B cell (primary cell): ENCODE measurements around the gene BNIP3. TPM values are rescaled to one million over a fixed set of nuclear protein-coding genes. Genes with fewer than 3 reads are reported as not detected.

Source experiments
- ATAC-seq: fragments of 200-7000 bp; cut with Tn5 transposase; one replicate; pipeline ENCODE4 v1.10.0; 2021; ENCODE audit warnings: low read depth, mild to moderate bottlenecking, moderate number of reproducible peaks, moderate library complexity
- CTCF ChIA-PET: fragments of 350-600 bp; sonication (Branson Sonifier 250); formaldehyde crosslinking; loops from one replicate; lab custom pipeline; 2021; ENCODE audit warnings: antibody characterized with exemption, inconsistent platforms; lab: Charles Lee
- POLR2A ChIA-PET: fragments of 350-600 bp; sonication (Branson Sonifier 250); formaldehyde crosslinking; loops from one replicate; lab custom pipeline; 2021; ENCODE audit warnings: antibody characterized with exemption; lab: Charles Lee
- DNase-seq: peaks from one replicate; pipeline ENCODE4 v3.0.0; 2013
- H2AFZ ChIP-seq: 2 replicates; pipeline ENCODE4 v1.6.1; 2012; ENCODE audit warnings: mild to moderate bottlenecking, low read depth, low read length; ENCODE audit not compliant: insufficient read depth, poor library complexity, severe bottlenecking
- H3K27ac ChIP-seq, 2 donors: 1 replicate in 1 of 2; 2 replicates in 1 of 2; pipeline ENCODE4 v1.5.1; 2012 to 2013; ENCODE audit warnings: low read length in 2 of 2, mild to moderate bottlenecking in 2 of 2, moderate library complexity in 1 of 2
- H3K27me3 ChIP-seq, 4 experiments: fragments of 200-600 bp in 1 of 4; sonication (generic) in 1 of 4; replicated peaks in 1 of 4; 1 replicate in 2 of 4; 2 replicates in 2 of 4; pipeline versions ENCODE4 v1.6.1 to v1.7.0; 2013 to 2016; ENCODE audit warnings: low read length in 3 of 4, mild to moderate bottlenecking in 2 of 4, mixed read lengths in 1 of 4, moderate library complexity in 1 of 4; ENCODE audit not compliant: insufficient read depth in 4 of 4, control insufficient read depth in 3 of 4; ENCODE audit errors: control extremely low read depth in 1 of 4
- H3K36me3 ChIP-seq, 2 experiments: replicated peaks in 1 of 2; 1 replicate in 1 of 2; 2 replicates in 1 of 2; pipeline versions ENCODE4 v1.6.1 to v1.7.1; 2013; ENCODE audit warnings: low read length in 1 of 2; ENCODE audit not compliant: insufficient read depth in 2 of 2, control insufficient read depth in 1 of 2; ENCODE audit errors: control extremely low read depth in 1 of 2, extremely low read depth in 1 of 2
- H3K4me1 ChIP-seq, 2 donors: fragments of 200-600 bp in 1 of 2; sonication (generic) in 1 of 2; 1 replicate in 1 of 2; 2 replicates in 1 of 2; pipeline versions ENCODE4 v1.5.1 to v1.6.1; 2013 to 2017; ENCODE audit warnings: low read length in 2 of 2; ENCODE audit not compliant: control insufficient read depth in 2 of 2, insufficient read depth in 2 of 2
- H3K4me2 ChIP-seq: replicated peaks from 2 replicates; pipeline ENCODE3; 2012; ENCODE audit warnings: mild to moderate bottlenecking, low read depth, low read length; ENCODE audit not compliant: poor library complexity, severe bottlenecking
- H3K4me3 ChIP-seq, 5 experiments: fragments of 200-600 bp in 1 of 5; sonication (generic) in 1 of 5; 1 replicate in 3 of 5; 2 replicates in 2 of 5; pipeline versions ENCODE4 v1.5.1 to v1.7.0; 2011 to 2016; ENCODE audit warnings: low read length in 4 of 5, mild to moderate bottlenecking in 4 of 5, low read depth in 2 of 5, control low read depth in 1 of 5, moderate library complexity in 1 of 5; ENCODE audit not compliant: insufficient read depth in 1 of 5; ENCODE audit errors: control extremely low read depth in 1 of 5, extremely low read depth in 1 of 5
- H3K79me2 ChIP-seq: fragments of 200-600 bp; sonication (generic); one replicate; pipeline ENCODE4 v1.6.0; 2016; ENCODE audit warnings: low read length; ENCODE audit not compliant: control insufficient read depth, insufficient read depth
- H3K9ac ChIP-seq: fragments of 200-600 bp; sonication (generic); 2 replicates; pipeline ENCODE4 v1.6.1; 2017; ENCODE audit warnings: mild to moderate bottlenecking, low read length, moderate library complexity
- H3K9me3 ChIP-seq, 3 donors: one replicate each; pipeline versions ENCODE4 v1.6.1 to v1.7.1; 2013; ENCODE audit warnings: low read length in 2 of 3; ENCODE audit not compliant: control insufficient read depth in 2 of 3, insufficient read depth in 1 of 3; ENCODE audit errors: control extremely low read depth in 1 of 3
- H4K20me1 ChIP-seq: 2 replicates; pipeline ENCODE4 v1.6.0; 2012; ENCODE audit warnings: mild to moderate bottlenecking, low read length; ENCODE audit not compliant: insufficient read depth, control insufficient read depth, poor library complexity, severe bottlenecking
- H3K27ac Mint-ChIP-seq: one replicate; pipeline ENCODE4 v1.8.0; 2021; ENCODE audit warnings: mixed read lengths
- H3K27me3 Mint-ChIP-seq: one replicate; pipeline ENCODE4 v1.8.0; 2021; ENCODE audit warnings: mixed read lengths
- H3K4me1 Mint-ChIP-seq: one replicate; pipeline ENCODE4 v1.8.0; 2021; ENCODE audit warnings: mixed read lengths
- H3K4me3 Mint-ChIP-seq: one replicate; pipeline ENCODE4 v1.8.0; 2021; ENCODE audit warnings: mixed read lengths
- H3K9me3 Mint-ChIP-seq: one replicate; pipeline ENCODE4 v1.8.0; 2022; ENCODE audit warnings: mixed read lengths; ENCODE audit not compliant: insufficient read depth
- EZH2 ChIP-seq: IDR thresholded peaks from 2 replicates; pipeline ENCODE4 v1.6.1; 2012; ENCODE audit warnings: borderline replicate concordance, low read depth, mild to moderate bottlenecking, moderate library complexity, low read length; ENCODE audit not compliant: insufficient read depth, poor library complexity, severe bottlenecking
- WGBS: methylation state at CpG from one replicate; pipeline ENCODE4 v1.1.5; 2013; ENCODE audit warnings: missing lambda C conversion rate; ENCODE audit not compliant: insufficient coverage; 5-methylcytosine and 5-hydroxymethylcytosine counted together
- intact Hi-C: fragments of 100-400 bp; cut with micrococcal nuclease; formaldehyde crosslinking; loops from one replicate; pipeline ENCODE4 v1.10.0; 2022
- polyA minus RNA-seq: library from RNA; depleted of rRNA, polyadenylated mRNA; stranded (reverse); fragments of >200 nt; gene quantifications from 2 replicates; pipeline ENCODE4 v1.2.3, GENCODE V29; 2012
- polyA plus RNA-seq: library from polyadenylated mRNA; depleted of rRNA; stranded (reverse); fragments of >200 nt; gene quantifications from 2 replicates; pipeline ENCODE4 v1.2.3, GENCODE V29; 2012
- total RNA-seq, 2 donors: library from RNA; stranded (reverse); fragments of 120-200 nt in 1 of 2; gene quantifications; 1 replicate in 1 of 2; 2 replicates in 1 of 2; pipeline versions ENCODE4 v1.2.3 to v1.2.4, GENCODE V29; 2013 to 2022
- TF ChIP-seq, protein P1 (sequence below): fragments of 200-600 bp; IDR thresholded peaks from one replicate; pipeline ENCODE4 v1.8.0; 2022; ENCODE audit warnings: antibody characterized with exemption, mild to moderate bottlenecking

The BNIP3 gene, protein sequence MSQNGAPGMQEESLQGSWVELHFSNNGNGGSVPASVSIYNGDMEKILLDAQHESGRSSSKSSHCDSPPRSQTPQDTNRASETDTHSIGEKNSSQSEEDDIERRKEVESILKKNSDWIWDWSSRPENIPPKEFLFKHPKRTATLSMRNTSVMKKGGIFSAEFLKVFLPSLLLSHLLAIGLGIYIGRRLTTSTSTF
- 10.3 and 10.9 TPM in 2 replicates for total RNA-seq
- 7.5 TPM for total RNA-seq (2013)
- 7.1 and 9.6 TPM in 2 replicates for polyA plus RNA-seq
- polyA minus RNA-seq, result 5.0 and 7.7 TPM in 2 replicates

DNA sequence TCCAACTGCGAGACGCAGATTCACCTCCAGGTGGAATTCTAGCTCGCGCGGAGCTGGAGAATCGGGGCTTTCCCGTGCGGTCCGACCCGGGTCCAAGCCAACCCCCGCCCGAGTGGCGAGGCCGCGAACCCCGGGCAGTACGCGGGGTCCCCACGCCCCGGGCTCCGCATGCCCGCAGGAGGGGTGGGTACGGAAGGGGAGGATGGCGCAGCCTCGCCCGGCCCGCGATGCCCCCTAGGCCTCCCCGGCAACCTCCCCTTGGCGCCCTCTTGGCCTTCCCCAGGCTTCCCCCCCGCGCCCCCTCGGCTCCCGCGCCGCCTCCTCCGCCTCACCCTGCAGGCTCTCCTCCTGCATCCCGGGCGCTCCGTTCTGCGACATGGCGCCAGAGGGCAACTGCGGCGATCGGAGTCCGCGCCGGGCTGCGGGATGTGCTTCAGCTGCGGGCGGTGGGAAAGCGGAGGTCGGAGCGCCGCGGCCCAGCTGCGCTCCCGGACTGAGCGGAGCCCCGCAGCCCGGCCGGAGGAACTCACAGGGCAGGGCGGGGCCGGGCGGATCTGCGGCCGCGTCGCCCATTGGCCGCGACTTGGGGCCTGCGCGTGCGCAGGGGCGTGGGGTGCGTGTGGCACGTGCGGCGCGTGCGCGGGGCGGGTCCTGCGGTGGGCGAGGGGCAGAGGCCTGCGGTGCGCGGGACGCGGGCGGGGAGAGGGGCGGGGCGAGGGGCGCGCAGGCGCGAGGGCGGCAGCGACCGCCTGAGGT is at the start of gene BNIP3:
Gene BNIP3 (minus strand): TSS at position 495 of the 756 bp plus-strand sequence. CDS start 117 bp downstream, at position 378.
- Histone ChIP-seq H3K27me3 (peaks cover 0 to 13% (median 0%) of the 10 kb centered on the region in 4 experiments), H3K4me1 (peaks cover 11 to 17% of the 10 kb centered on the region in 2 donors), H3K9me3 (no peaks in the 10 kb centered on the region), H3K79me2 (peaks cover 3% of the 10 kb centered on the region), H4K20me1 (peaks cover 19% of the 10 kb centered on the region), H2AFZ (peak within 1 kb of the TSS; percentile 93), H3K4me2 (peak within 1 kb of the TSS; percentile 91), H3K4me3 (peak within 1 kb of the TSS; percentile 45 to 74 (median 66)), H3K36me3 (no peaks in the 10 kb centered on the region), H3K27ac (peak within 1 kb of the TSS in 1 of 2 donors; percentile 29), H3K9ac (peak within 1 kb of the TSS; percentile 74)
- Mint-ChIP-seq H3K9me3 (no peaks in the 10 kb centered on the region), H3K4me1 (peaks cover 17% of the 10 kb centered on the region), H3K27ac (peak within 1 kb of the TSS; percentile 69), H3K27me3 (peaks cover 4% of the 10 kb centered on the region), H3K4me3 (peak within 1 kb of the TSS; percentile 86)
- intact Hi-C loops, result loop anchor here (1.0 to 5.0 kb wide), 2 partner anchors 81 to 326 kb away; partner anchors contain the start of gene STK32C
- peak; percentile 95 for DNase-seq
- under 1% methylated on average over 100 of the region's 100 CpGs for WGBS
- TF ChIP-seq EZH2, result no peak
- TF ChIP-seq, protein P1, sequence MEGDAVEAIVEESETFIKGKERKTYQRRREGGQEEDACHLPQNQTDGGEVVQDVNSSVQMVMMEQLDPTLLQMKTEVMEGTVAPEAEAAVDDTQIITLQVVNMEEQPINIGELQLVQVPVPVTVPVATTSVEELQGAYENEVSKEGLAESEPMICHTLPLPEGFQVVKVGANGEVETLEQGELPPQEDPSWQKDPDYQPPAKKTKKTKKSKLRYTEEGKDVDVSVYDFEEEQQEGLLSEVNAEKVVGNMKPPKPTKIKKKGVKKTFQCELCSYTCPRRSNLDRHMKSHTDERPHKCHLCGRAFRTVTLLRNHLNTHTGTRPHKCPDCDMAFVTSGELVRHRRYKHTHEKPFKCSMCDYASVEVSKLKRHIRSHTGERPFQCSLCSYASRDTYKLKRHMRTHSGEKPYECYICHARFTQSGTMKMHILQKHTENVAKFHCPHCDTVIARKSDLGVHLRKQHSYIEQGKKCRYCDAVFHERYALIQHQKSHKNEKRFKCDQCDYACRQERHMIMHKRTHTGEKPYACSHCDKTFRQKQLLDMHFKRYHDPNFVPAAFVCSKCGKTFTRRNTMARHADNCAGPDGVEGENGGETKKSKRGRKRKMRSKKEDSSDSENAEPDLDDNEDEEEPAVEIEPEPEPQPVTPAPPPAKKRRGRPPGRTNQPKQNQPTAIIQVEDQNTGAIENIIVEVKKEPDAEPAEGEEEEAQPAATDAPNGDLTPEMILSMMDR, result no peak
- ATAC-seq, result peak; percentile 94
- CTCF ChIA-PET, result interaction anchor here (1.3 kb wide), 1 partner anchor 96 kb away, joined by 5 read pairs; no protein-coding TSS in a partner anchor
- POLR2A ChIA-PET, result no interaction called here
